GM12878 (cell line): ENCODE measurements around the gene PDZD2. TPM values are rescaled to one million over a fixed set of nuclear protein-coding genes. Genes with fewer than 3 reads are reported as not detected.
A peak's percentile ranks its signal among the peaks of the same experiment; 100 is the strongest.

Experiments used
- CREB1 ChIP-seq: IDR thresholded peaks from 2 replicates; pipeline ENCODE4 v1.6.1; 2012; ENCODE audit warnings: low read depth, mild to moderate bottlenecking, inconsistent platforms
- E2F8 ChIP-seq: fragments of 450-650 bp; IDR thresholded peaks from 2 replicates; pipeline ENCODE4 v1.6.1; 2018; ENCODE audit warnings: mild to moderate bottlenecking, low read depth, moderate library complexity; ENCODE audit not compliant: partially characterized antibody
- IRF3 ChIP-seq: fragments of 450-650 bp; IDR thresholded peaks from 2 replicates; pipeline ENCODE4 v1.6.1; 2014; ENCODE audit warnings: mild to moderate bottlenecking
- KAT2A ChIP-seq: conservative IDR thresholded peaks from 2 replicates; pipeline ENCODE4 v1.6.1; 2011; ENCODE audit warnings: low read depth, low read length; ENCODE audit not compliant: control insufficient read depth
- KLF5 ChIP-seq: fragments of 450-650 bp; IDR thresholded peaks from 2 replicates; pipeline ENCODE4 v1.6.1; 2014; ENCODE audit warnings: mild to moderate bottlenecking; ENCODE audit not compliant: partially characterized antibody
- MTA3 ChIP-seq: IDR thresholded peaks from 2 replicates; pipeline ENCODE4 v1.6.1; 2012; ENCODE audit warnings: low read length, inconsistent platforms, borderline replicate concordance
- NBN ChIP-seq: fragments of 450-650 bp; IDR thresholded peaks from 2 replicates; pipeline ENCODE4 v1.6.1; 2016
- POLR2AphosphoS5 ChIP-seq: IDR thresholded peaks from 2 replicates; pipeline ENCODE4 v1.6.1; 2011; ENCODE audit warnings: mild to moderate bottlenecking, low read length, inconsistent platforms
- POU2F2 ChIP-seq: IDR thresholded peaks from 3 replicates; pipeline ENCODE4 v1.6.1; 2011; ENCODE audit warnings: low read depth, mild to moderate bottlenecking, low read length, borderline replicate concordance
- RAD51 ChIP-seq: fragments of 450-650 bp; IDR thresholded peaks from 2 replicates; pipeline ENCODE4 v1.6.1; 2016; ENCODE audit warnings: moderate library complexity, mild to moderate bottlenecking, inconsistent platforms
- RB1 ChIP-seq: fragments of 450-650 bp; formaldehyde crosslinking; IDR thresholded peaks from 2 replicates; pipeline ENCODE4 v1.6.1; 2017; ENCODE audit warnings: mild to moderate bottlenecking, borderline replicate concordance
- RBBP5 ChIP-seq: fragments of 200-600 bp; sonication (generic); conservative IDR thresholded peaks from 2 replicates; pipeline ENCODE4 v1.6.1; 2016
- RCOR1 ChIP-seq: conservative IDR thresholded peaks from 2 replicates; pipeline ENCODE4 v1.6.1; 2012; ENCODE audit warnings: low read depth, low read length, improper control_type of control experiment
- RFX5 ChIP-seq: IDR thresholded peaks from 2 replicates; pipeline ENCODE4 v1.6.1; 2011; ENCODE audit warnings: low read depth, low read length, improper control_type of control experiment
- RUNX3 ChIP-seq: IDR thresholded peaks from 2 replicates; pipeline ENCODE4 v1.6.1; 2012; ENCODE audit warnings: low read length, inconsistent platforms
- SIX5 ChIP-seq: IDR thresholded peaks from 2 replicates; pipeline ENCODE4 v1.6.1; 2011; ENCODE audit warnings: mild to moderate bottlenecking, low read depth, low read length, moderate library complexity; ENCODE audit not compliant: severe bottlenecking
- SREBF2 ChIP-seq: IDR thresholded peaks from 2 replicates; pipeline ENCODE4 v1.6.1; 2012; ENCODE audit warnings: mild to moderate bottlenecking, low read length
- TBL1XR1 ChIP-seq: IDR thresholded peaks from 2 replicates; pipeline ENCODE4 v1.6.1; 2012; ENCODE audit warnings: low read depth, low read length, improper control_type of control experiment
- TCF12 ChIP-seq: IDR thresholded peaks from 2 replicates; pipeline ENCODE4 v1.6.1; 2011; ENCODE audit warnings: low read depth, mild to moderate bottlenecking, low read length
- ZNF384 ChIP-seq: IDR thresholded peaks from 2 replicates; pipeline ENCODE4 v1.6.1; 2012; ENCODE audit warnings: low read depth, mild to moderate bottlenecking, low read length, improper control_type of control experiment, borderline replicate concordance
- polyA plus RNA-seq, 11 experiments: library from polyadenylated mRNA; depleted of rRNA in 4 of 11; unstranded in 6 of 11; stranded (reverse) in 5 of 11; fragments of >200 nt; fragmentation: Nextera tagmentation in 4 of 11; fragmentation: Illumina TruSeq in 1 of 11; extraction: Ambion mirVana in 4 of 11; extraction: Trizol in 1 of 11; gene quantifications; 1 replicate in 1 of 11; 2 replicates in 10 of 11; pipeline versions ENCODE4 v1.2.1 to v1.2.3, GENCODE V29; 2011 to 2016; ENCODE audit warnings: inconsistent platforms in 2 of 11, missing spikeins in 2 of 11, low read depth in 1 of 11
- total RNA-seq, 4 experiments: library from RNA; depleted of rRNA in 3 of 4; stranded (reverse); fragments of >200 nt in 3 of 4; fragmentation: Illumina TruSeq in 1 of 4; extraction: Trizol in 1 of 4; gene quantifications; 2 replicates each; pipeline versions ENCODE4 v1.2.1 to v1.2.3, GENCODE V29; 2013 to 2021
- TF ChIP-seq, protein P1 (sequence below): IDR thresholded peaks from 2 replicates; pipeline ENCODE4 v1.6.1; 2012; ENCODE audit warnings: low read length, inconsistent platforms
- TF ChIP-seq, protein P2 (sequence below): IDR thresholded peaks from 2 replicates; pipeline ENCODE4 v1.6.1; 2012; ENCODE audit warnings: low read depth, low read length, improper control_type of control experiment
- TF ChIP-seq, protein P3 (sequence below): fragments of 450-650 bp; IDR thresholded peaks from 2 replicates; pipeline ENCODE4 v1.6.1; 2017; ENCODE audit warnings: borderline replicate concordance
- TF ChIP-seq, protein P4 (sequence below): IDR thresholded peaks from 2 replicates; pipeline ENCODE4 v1.6.1; 2011; ENCODE audit warnings: mild to moderate bottlenecking, low read depth, low read length, moderate library complexity; ENCODE audit not compliant: insufficient replicate concordance

The PDZD2 gene
- total and polyA plus RNA-seq, 10 of the 15 experiments (the other 5 are each of a cell fraction or from before 2014, with no cell fraction given): 0.01 to 0.58 (median 0.29) TPM; not detected in 3

- TF ChIP-seq RBBP5 (no peak), RB1 (no peak), TCF12 (no peak), RAD51 (no peak), RUNX3 (peak; percentile 44; the same call in 1 of the 2 replicates), SREBF2 (no peak), NBN (no peak), RCOR1 (no peak), POLR2AphosphoS5 (no peak), IRF3 (no peak), ZNF384 (no peak), POU2F2 (peak; percentile 44; the same call in 1 of the 3 replicates), E2F8 (no peak), KAT2A (no peak), KLF5 (no peak), CREB1 (0 out of 2 replicates have a peak, but pooled peaks have one; percentile 21), RFX5 (no peak), SIX5 (no peak), TBL1XR1 (peak; percentile 74), MTA3 (peak; percentile 89)
- TF ChIP-seq, protein P1, sequence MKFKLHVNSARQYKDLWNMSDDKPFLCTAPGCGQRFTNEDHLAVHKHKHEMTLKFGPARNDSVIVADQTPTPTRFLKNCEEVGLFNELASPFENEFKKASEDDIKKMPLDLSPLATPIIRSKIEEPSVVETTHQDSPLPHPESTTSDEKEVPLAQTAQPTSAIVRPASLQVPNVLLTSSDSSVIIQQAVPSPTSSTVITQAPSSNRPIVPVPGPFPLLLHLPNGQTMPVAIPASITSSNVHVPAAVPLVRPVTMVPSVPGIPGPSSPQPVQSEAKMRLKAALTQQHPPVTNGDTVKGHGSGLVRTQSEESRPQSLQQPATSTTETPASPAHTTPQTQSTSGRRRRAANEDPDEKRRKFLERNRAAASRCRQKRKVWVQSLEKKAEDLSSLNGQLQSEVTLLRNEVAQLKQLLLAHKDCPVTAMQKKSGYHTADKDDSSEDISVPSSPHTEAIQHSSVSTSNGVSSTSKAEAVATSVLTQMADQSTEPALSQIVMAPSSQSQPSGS: peak; percentile 84
- TF ChIP-seq, protein P2, sequence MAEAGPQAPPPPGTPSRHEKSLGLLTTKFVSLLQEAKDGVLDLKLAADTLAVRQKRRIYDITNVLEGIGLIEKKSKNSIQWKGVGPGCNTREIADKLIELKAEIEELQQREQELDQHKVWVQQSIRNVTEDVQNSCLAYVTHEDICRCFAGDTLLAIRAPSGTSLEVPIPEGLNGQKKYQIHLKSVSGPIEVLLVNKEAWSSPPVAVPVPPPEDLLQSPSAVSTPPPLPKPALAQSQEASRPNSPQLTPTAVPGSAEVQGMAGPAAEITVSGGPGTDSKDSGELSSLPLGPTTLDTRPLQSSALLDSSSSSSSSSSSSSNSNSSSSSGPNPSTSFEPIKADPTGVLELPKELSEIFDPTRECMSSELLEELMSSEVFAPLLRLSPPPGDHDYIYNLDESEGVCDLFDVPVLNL: no peak
- TF ChIP-seq, protein P3, sequence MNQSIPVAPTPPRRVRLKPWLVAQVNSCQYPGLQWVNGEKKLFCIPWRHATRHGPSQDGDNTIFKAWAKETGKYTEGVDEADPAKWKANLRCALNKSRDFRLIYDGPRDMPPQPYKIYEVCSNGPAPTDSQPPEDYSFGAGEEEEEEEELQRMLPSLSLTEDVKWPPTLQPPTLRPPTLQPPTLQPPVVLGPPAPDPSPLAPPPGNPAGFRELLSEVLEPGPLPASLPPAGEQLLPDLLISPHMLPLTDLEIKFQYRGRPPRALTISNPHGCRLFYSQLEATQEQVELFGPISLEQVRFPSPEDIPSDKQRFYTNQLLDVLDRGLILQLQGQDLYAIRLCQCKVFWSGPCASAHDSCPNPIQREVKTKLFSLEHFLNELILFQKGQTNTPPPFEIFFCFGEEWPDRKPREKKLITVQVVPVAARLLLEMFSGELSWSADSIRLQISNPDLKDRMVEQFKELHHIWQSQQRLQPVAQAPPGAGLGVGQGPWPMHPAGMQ: no peak
- TF ChIP-seq, protein P4, sequence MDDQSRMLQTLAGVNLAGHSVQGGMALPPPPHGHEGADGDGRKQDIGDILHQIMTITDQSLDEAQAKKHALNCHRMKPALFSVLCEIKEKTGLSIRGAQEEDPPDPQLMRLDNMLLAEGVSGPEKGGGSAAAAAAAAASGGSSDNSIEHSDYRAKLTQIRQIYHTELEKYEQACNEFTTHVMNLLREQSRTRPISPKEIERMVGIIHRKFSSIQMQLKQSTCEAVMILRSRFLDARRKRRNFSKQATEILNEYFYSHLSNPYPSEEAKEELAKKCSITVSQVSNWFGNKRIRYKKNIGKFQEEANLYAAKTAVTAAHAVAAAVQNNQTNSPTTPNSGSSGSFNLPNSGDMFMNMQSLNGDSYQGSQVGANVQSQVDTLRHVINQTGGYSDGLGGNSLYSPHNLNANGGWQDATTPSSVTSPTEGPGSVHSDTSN: no peak
Observed at GRCh38 chr5:31770998-31771397, 132.1 kb downstream of the PDZD2 start (continued).
